ENCODE data around the gene TPK1. TPM values are rescaled to one million over a fixed set of nuclear protein-coding genes. Genes with fewer than 3 reads are reported as not detected.

The TPK1 gene
- polyA plus RNA-seq, 2 of the 4 experiments (the other 2 are of a cell fraction), result 1.4 to 2.5 TPM

DNA sequence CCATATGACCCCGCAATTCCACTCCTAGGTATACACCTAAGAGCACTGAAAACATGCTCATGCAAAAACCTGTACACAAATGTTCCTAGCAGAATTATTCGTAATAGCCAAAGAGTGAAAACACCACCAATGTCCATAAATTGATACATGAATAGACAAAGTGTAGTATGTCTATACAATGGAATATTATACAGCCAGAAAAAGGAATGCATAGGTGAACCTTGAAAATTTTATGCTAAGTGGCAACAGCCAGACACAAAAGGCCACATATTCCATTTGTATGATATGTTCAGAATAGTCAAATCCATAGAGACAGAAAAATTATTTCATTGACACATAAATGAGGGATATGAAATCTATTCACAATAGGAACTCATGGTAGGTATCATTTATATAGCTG lies 351.4 kb downstream of the TPK1 start:
- Histone ChIP-seq H3K4me3 (no peak overlapping the region), H3K27ac (no peak overlapping the region), H3K4me2 (no peak overlapping the region), H3K4me1 (no peaks in the 10 kb centered on the region), H3K9me3 (no peaks in the 10 kb centered on the region)
- CTCF ChIA-PET, result no interaction called here
- TF ChIP-seq SREBF2 (IDR thresholded peaks at IDR 0.05), result no peak
- no peak for TF ChIP-seq NPAS2 (CRISPR knock-in tag; IDR thresholded peaks at IDR 0.05; ENCODE audit: borderline replicate concordance)
- TF ChIP-seq EHF (CRISPR knock-in tag; IDR thresholded peaks at IDR 0.05), result no peak
- TF ChIP-seq, protein P1, sequence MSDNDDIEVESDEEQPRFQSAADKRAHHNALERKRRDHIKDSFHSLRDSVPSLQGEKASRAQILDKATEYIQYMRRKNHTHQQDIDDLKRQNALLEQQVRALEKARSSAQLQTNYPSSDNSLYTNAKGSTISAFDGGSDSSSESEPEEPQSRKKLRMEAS (IDR thresholded peaks at IDR 0.05), result no peak
- TF ChIP-seq, protein P2, sequence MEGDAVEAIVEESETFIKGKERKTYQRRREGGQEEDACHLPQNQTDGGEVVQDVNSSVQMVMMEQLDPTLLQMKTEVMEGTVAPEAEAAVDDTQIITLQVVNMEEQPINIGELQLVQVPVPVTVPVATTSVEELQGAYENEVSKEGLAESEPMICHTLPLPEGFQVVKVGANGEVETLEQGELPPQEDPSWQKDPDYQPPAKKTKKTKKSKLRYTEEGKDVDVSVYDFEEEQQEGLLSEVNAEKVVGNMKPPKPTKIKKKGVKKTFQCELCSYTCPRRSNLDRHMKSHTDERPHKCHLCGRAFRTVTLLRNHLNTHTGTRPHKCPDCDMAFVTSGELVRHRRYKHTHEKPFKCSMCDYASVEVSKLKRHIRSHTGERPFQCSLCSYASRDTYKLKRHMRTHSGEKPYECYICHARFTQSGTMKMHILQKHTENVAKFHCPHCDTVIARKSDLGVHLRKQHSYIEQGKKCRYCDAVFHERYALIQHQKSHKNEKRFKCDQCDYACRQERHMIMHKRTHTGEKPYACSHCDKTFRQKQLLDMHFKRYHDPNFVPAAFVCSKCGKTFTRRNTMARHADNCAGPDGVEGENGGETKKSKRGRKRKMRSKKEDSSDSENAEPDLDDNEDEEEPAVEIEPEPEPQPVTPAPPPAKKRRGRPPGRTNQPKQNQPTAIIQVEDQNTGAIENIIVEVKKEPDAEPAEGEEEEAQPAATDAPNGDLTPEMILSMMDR (IDR thresholded peaks at IDR 0.05), result no peak
- TF ChIP-seq FOSL2 (IDR thresholded peaks at IDR 0.05), result no peak
- no peak for TF ChIP-seq FOSL2 (CRISPR knock-in tag; IDR thresholded peaks at IDR 0.05)
- TF ChIP-seq CHD2 (IDR thresholded peaks at IDR 0.05; ENCODE audit: low read length, partially characterized antibody), result no peak
- TF ChIP-seq NR3C1 (IDR thresholded peaks at IDR 0.05), result no peak
- TF ChIP-seq MAZ (IDR thresholded peaks at IDR 0.05; ENCODE audit: borderline replicate concordance, low read depth, low read length), result no peak
- no peak for TF ChIP-seq FOSB (CRISPR knock-in tag; IDR thresholded peaks at IDR 0.05)
- no peak for ATAC-seq
- WGBS (ENCODE audit: missing lambda C conversion rate), result 4% methylated on average over 2 of the region's 2 CpGs
- no peak for DNase-seq (ENCODE audit: low read depth in 1 of 2, low spot score in 1 of 2)
- POLR2A ChIA-PET, result no interaction called here
- FAIRE-seq, result no peak

DNA sequence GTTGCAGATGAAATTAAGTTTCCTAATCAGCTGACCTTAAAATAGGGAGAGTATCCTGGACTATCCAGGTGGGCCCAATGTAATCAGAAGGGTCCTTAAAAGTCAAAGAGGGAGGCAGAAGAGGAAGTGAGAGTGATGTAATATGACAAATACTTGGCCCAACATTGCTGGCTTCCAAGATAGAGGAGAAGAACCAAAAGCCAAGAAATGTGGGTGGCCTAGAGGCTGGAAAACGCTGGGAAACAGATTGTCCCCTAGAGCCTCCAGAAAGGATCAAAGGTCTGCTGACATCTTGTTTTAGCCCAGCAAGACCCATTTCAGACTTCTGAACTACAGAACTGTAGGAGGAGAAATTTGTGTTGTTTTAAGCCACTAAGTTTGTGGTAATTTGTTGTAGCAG lies 352.7 kb downstream of the TPK1 start:
- Histone ChIP-seq H3K4me3 (no peak overlapping the region), H3K4me1 (no peaks in the 10 kb centered on the region), H3K9me3 (no peaks in the 10 kb centered on the region), H3K27ac (no peak overlapping the region), H3K4me2 (no peak overlapping the region)
- ATAC-seq (no peak), DNase-seq (ENCODE audit: low read depth in 1 of 2, low spot score in 1 of 2) (no peak), FAIRE-seq (no peak)
- TF ChIP-seq EHF (CRISPR knock-in tag; IDR thresholded peaks at IDR 0.05) (no peak), HOXB5 (CRISPR knock-in tag; IDR thresholded peaks at IDR 0.05) (no peak), SMC3 (IDR thresholded peaks at IDR 0.05) (no peak), NFE2L2 (conservative IDR thresholded peaks at IDR 0.05; ENCODE audit: low read length) (no peak), RAD21 (conservative IDR thresholded peaks at IDR 0.05 in 1 of 2, IDR thresholded peaks at IDR 0.05 in 1 of 2) (no peak), KDM5A (IDR thresholded peaks at IDR 0.05) (no peak), SREBF2 (IDR thresholded peaks at IDR 0.05) (no peak), ZSCAN20 (CRISPR knock-in tag; IDR thresholded peaks at IDR 0.05) (no peak), CBX2 (IDR thresholded peaks at IDR 0.05; ENCODE audit: borderline replicate concordance, low read depth) (no peak), TFCP2L1 (CRISPR knock-in tag; IDR thresholded peaks at IDR 0.05) (no peak)
- TF ChIP-seq, protein P3, sequence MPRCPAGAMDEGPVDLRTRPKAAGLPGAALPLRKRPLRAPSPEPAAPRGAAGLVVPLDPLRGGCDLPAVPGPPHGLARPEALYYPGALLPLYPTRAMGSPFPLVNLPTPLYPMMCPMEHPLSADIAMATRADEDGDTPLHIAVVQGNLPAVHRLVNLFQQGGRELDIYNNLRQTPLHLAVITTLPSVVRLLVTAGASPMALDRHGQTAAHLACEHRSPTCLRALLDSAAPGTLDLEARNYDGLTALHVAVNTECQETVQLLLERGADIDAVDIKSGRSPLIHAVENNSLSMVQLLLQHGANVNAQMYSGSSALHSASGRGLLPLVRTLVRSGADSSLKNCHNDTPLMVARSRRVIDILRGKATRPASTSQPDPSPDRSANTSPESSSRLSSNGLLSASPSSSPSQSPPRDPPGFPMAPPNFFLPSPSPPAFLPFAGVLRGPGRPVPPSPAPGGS (IDR thresholded peaks at IDR 0.05), result no peak
- TF ChIP-seq, protein P4, sequence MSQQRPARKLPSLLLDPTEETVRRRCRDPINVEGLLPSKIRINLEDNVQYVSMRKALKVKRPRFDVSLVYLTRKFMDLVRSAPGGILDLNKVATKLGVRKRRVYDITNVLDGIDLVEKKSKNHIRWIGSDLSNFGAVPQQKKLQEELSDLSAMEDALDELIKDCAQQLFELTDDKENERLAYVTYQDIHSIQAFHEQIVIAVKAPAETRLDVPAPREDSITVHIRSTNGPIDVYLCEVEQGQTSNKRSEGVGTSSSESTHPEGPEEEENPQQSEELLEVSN (IDR thresholded peaks at IDR 0.05; ENCODE audit: borderline replicate concordance, low read depth), result no peak
- TF ChIP-seq, protein P1 (IDR thresholded peaks at IDR 0.05), result no peak
- ChIA-PET CTCF (no interaction called here), POLR2A (no interaction called here)
- 0% methylated on average over 1 of the region's 1 CpG for WGBS (ENCODE audit: missing lambda C conversion rate)

DNA sequence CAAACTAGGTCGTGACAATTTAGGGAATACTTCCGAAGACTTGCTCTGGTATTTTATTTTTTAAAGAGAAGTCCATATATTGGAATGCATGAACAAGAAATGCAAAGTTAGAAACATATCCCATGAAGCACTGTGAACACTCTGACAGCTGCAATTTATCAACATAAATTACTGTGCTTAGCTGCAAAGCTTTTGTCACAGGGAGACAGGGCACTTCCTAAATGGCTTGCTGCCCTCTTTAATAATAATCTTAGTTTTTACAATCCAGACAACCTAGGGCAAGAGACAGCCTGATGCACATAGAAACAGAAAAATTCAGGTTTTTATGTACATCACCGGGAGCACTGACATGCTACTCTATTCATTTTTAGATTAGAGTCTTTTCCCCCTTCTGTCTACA lies 354.0 kb downstream of the TPK1 start:
- WGBS (ENCODE audit: missing lambda C conversion rate), result 16% methylated on average over 3 of the region's 3 CpGs
- CTCF ChIA-PET, result interaction anchor here (0.7 kb wide), 1 partner anchor 1107 kb away, joined by 3 read pairs; no protein-coding TSS in a partner anchor
- Histone ChIP-seq H3K4me2 (no peak overlapping the region), H3K27ac (no peak overlapping the region), H3K9me3 (no peaks in the 10 kb centered on the region), H3K4me1 (no peaks in the 10 kb centered on the region), H3K4me3 (no peak overlapping the region)
- FAIRE-seq, result no peak
- POLR2A ChIA-PET, result no interaction called here
- DNase-seq (ENCODE audit: low read depth in 1 of 2, low spot score in 1 of 2), result no peak
- TF ChIP-seq CBX2 (IDR thresholded peaks at IDR 0.05; ENCODE audit: borderline replicate concordance, low read depth), result no peak
- no peak for TF ChIP-seq PHF8 (IDR thresholded peaks at IDR 0.05; ENCODE audit: borderline replicate concordance, low read depth)
- no peak for TF ChIP-seq HOXA7 (CRISPR knock-in tag; IDR thresholded peaks at IDR 0.05)
- no peak for TF ChIP-seq JUNB (IDR thresholded peaks at IDR 0.05)
- TF ChIP-seq TFCP2L1 (CRISPR knock-in tag; IDR thresholded peaks at IDR 0.05), result no peak
- ATAC-seq, result no peak
